GM21360 (cell line): ENCODE data around the gene CEP41.

Experiments
- ATAC-seq: cut with Tn5 transposase; IDR thresholded peaks from one replicate; pipeline ENCODE4 v1.9.1; 2021; ENCODE audit warnings: mild to moderate bottlenecking, moderate library complexity; ENCODE audit not compliant: unreplicated experiment

Gene CEP41

GRCh38 chr7:130372402-130373165, 68.2 kb downstream of the CEP41 start:
- no peak for ATAC-seq

- ATAC-seq: no peak
Measured at GRCh38 chr7:130371046-130371445, 69.8 kb downstream of the CEP41 start.

- no peak for ATAC-seq
Measured at GRCh38 chr7:130369831-130370550, 70.8 kb downstream of the CEP41 start.

GRCh38 chr7:130369110-130369711, 71.6 kb downstream of the CEP41 start:
- no peak for ATAC-seq

GRCh38 chr7:130367836-130368746, 72.7 kb downstream of the CEP41 start:
- no peak for ATAC-seq

DNA sequence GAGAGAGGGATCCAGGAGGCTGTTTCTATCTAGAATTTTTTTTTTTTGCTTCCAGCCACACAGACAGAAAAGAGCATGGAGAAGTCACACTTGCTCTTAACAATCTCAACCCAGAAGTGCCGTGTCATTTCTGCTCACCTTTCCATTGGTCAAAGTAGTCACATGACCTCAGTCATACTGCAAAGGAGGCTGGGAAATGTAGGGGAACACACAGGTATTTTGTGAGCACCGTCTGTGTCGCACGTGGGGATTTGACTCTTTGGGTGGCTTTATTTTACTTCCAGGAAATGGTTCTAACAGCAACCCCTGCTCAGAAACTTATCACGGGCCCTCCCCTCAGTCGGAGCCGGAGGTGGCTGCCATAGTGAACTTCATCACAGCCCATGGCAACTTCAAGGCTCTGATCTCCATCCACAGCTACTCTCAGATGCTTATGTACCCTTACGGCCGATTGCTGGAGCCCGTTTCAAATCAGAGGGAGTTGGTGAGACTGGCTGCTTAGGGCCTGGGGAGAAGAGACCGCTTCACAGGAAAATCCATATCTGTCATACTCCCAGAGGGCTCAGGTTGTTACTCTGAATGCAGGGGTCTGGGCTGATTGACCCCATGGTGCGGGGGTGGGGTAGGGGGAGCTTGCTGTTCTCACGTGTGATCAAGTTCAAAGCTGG, 73.6 kb downstream of the CEP41 start:
- no peak for ATAC-seq

DNA sequence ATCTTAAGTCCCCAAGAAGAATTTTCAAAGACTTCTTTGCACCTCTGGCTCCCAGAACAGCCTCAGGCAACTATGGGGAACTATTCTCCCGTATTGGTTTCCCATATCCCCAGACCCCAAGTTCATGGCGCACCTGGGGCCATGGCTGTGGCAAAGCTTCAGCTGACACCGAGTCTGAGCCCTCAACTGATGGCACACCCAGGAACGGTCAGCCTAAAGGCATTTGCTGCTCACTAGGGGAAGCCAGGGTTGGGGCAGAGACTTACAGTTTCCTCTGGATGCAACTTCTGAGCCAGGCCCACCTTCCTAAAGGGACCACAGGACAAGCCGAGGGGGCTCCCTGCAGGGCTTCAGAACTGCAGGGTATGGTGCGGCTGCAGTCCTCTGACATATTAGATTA, 74.3 kb downstream of the CEP41 start:
- ATAC-seq: no peak

GRCh38 chr7:130365511-130366441, 75.0 kb downstream of the CEP41 start:
- ATAC-seq: peak; percentile 76

- no peak for ATAC-seq
Measured at GRCh38 chr7:130365088-130365487, 75.7 kb downstream of the CEP41 start.

DNA sequence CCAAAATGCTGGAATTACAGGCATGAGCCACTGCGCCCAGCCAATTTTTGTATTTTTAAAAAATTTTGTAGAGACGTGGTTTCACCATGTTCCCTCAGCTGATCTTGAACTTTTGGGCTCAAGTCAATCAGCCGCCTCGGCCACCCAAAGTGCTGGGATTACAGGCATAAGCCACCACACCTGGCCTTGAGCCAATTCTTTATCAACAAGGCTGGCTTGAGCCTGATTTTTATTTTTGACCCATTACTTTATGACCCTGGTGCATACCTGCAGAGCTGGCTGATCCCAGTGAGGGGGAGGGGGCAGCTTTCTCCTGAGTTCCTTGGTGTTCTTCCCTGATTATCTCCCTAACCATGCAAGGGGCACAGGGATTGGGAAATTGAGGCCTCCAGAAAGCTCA, 76.4 kb downstream of the CEP41 start:
- no peak for ATAC-seq

DNA sequence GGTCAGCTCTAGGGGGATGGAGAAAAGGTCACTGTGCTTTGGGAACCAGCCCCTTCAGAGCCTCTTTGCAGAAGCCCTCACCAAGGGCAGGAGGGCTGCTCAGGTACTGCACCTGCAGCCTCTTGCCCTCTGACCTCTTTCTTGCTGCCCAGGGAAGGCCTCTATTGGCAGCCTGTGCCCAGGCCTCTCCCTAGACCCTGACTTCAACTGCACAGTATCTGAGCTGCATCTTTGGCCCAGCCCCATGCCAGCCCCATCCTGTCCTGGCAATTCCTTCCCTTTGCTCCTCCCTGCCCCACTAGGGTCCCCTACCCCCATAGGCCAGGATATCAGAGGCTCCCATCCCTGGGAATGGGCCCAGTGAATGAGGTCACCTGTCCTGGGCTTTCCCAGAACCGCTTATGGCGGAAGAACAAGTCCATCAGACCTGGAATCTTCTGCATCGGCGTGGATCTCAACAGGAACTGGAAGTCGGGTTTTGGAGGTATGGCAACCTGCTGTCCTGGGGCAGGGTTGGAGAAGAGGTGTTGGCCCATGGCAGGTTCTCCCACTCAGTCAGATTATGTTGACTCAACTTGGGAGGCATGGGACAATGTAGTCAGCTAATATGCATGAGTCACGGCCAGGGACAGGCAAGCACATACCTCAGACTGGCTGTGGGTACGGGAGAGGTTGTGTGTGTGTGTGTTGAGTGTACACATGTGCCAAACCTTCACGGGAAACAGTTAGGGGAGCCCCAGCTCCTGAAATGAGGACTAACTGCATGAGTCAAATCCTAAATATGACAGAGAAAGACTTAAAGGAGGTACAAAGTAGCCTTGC, 77.6 kb downstream of the CEP41 start:
- no peak for ATAC-seq

GRCh38 chr7:130362251-130362816, 78.5 kb downstream of the CEP41 start:
- no peak for ATAC-seq

GRCh38 chr7:130361681-130362080, 79.1 kb downstream of the CEP41 start:
- no peak for ATAC-seq

DNA sequence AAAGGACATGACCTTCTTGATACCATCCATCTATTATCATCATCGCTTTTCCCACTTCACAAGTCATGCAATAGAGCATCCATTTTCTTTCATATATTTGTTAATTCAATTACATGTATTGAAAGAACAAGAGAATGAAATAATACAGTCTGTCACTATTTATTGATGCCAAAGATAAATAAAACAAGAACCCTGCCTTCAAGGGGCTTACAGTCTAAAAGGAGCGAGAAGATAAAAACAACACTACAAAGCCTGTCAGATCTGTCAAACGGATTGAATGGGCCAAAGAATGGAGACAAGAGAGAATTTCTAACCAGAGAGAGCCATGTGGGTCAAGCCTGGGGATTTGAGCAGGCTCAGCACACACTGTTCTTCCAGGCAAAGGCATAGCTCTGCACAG, 80.3 kb downstream of the CEP41 start:
- no peak for ATAC-seq

- ATAC-seq: no peak
Measured at GRCh38 chr7:130359276-130359857, 81.4 kb downstream of the CEP41 start.

DNA sequence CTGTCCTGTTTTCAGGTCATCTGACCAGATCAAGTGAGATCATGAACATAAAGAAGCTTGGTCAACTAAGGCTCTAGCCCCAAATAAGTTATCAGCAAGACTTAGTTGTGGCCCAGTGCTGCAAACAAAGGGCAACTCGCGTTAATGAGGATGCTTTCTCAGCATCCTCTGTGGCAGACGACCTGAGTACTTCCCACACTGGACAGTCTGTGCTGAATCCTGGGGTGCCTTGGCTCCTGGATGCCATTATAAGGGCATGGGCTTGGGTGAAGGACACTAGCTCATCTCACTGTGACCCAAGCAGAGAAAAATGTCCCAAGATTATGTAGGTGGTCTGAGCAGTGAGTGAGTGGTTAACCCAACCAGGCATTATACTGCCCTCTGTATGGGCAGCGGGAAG, 82.3 kb downstream of the CEP41 start:
- no peak for ATAC-seq

GRCh38 chr7:130356876-130357611, 83.8 kb downstream of the CEP41 start:
- no peak for ATAC-seq
